Muscle of back (tissue), 11 donors: ENCODE results near the gene ACOT7. TPM values are rescaled to one million over a fixed set of nuclear protein-coding genes. Genes with fewer than 3 reads are reported as not detected.
"Not testable (repeated sequence)": the region's sequence is repeated elsewhere in the genome, so short reads cannot be mapped to it uniquely, and the experiment has no call there.

ENCODE experiments used
- DNase-seq, 3 donors: peaks; one replicate each; pipeline versions ENCODE4 v3.0.0 to v3.0.0-alpha.2; 2013
- polyA plus RNA-seq, 10 donors: library from polyadenylated mRNA; unstranded; fragments of 120-200 nt; gene quantifications; one replicate each; pipeline ENCODE4 v1.2.1, GENCODE V29; 2013; ENCODE audit not compliant: insufficient read length in 10 of 10

The ACOT7 gene
- polyA plus RNA-seq, 10 donors, result 14.1 to 25.9 (median 17.0) TPM

DNA sequence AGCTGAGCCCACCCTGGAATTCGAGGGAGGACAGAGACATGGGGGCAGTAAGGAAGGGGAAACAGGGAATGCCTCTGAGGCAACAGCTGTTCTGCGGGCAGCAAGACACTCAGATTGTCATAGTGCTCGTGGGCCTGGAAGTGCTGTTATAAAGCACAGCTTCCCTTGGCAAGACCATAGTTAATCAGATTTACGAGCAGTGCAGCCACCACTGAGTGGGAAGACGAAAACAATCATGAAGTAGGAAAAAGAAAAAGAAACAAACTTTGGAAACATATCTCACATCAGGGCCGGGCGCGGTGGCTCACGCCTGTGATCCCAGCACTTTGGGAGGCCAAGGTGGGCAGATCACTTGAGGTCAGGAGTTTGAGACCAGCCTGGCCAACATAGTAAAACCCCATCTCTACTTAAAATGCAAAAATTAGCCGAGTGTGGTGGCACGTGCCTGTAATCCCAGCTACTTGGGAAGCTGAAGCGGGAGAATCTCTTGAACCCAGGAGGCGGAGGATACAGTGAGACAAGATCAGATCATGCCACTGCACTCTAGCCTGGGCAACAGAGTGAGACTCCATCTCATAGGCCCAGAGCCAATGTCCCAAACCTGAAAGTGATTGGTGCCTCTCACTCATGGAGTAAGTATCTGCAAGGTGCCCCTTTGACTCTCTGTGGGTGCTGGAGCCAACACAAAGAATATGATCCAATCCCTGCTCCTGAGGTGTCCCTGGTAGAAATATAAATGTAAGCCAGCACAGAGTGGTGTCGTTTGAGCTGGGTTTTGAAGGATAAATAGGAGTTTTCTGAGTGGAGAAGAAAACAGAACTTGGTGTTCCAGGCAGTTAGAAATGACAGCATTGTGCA, 77.1 kb downstream of the ACOT7 start:
- no peak for DNase-seq

DNA sequence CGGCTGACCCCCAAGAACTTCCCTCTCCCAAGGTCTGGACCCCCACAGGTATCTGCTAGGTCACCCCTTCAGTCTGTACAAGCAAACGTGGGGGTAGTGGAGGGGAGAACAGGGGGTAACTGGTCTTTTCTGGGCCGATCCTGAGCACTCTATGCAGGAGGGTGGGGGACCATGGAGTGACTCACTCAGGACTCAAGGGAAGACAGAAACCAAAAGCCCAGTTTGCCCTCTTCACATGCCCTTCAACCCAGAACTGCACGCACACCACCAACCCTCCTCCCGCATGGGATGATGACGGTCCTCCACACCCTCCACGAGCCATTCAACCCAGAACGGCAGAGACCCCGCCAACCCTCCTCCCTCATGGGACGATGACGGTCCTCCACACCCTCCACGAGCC, 79.1 kb downstream of the ACOT7 start:
- no peak for DNase-seq

DNA sequence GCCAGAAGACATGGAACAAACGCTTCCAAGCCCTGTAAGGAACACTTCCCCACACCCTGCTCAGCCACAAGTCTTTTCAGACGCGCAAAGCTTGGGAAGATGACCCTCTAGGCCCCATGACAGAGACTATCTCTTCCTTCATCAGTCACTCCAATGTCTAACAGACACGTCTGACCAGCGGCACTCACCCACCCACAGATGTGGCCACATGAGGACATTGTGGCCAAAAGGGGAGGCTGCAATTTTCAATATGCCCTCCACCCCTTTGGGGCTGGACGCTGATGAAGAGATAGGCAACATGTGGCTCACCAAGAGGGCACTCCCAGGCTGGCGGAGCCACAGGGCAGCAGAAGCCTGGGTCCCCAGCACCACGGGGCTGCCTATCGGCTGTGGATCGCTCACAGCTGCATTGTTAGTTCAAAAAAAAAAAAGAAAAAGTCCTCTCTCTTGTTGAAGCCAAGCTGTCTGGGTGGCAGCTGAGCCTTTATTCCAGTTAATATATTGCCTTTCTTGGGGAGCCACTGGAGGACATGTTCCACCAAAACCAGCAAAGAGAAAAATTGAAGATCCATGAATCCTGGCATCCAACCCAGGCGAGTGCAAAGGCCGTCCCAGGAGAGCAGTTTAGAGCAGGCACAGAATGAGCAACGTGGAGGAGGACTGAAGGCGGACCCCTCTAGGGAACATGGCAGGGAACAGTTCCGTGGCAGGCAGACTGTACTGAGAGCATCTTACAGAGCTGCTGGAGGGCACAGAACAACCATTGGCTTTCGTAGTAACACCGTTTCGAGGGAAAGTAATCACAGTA, 80.0 kb downstream of the ACOT7 start:
- no peak for DNase-seq

DNA sequence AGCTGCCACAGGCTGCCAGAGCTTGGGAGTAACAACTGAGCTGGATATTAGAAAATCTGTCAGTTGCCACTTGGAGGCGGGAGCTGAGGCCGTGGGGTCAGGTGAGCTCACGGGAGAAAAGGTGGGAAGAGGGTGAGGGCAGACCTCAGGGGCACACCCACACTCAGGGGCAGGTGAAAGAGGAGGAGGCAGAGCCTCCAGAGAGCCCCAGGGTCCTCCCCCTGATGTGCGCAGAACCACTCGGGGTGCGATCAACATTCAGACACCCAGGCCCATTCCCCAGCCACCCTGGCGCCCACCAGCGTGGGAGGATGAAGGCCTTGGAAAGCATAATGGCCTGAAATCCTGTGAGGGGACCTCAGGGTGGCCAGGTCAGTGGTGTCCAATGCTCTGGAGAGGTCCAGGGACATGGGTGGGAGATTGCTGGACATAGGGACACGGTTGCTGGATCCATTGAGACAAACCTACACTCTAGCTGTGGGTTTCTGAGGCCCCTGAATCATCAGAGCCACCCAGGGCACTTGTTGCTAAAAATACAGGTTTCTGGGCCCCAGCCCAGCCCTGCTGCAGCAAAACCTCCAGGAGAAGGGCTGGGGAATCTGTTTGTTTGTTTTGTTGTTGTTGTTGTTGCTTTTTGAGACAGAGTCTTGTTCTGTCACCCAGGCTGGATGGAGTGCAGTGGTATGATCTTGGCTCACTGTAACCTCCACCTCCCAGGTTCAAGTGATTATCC, 83.3 kb downstream of the ACOT7 start:
- no peak for DNase-seq

DNA sequence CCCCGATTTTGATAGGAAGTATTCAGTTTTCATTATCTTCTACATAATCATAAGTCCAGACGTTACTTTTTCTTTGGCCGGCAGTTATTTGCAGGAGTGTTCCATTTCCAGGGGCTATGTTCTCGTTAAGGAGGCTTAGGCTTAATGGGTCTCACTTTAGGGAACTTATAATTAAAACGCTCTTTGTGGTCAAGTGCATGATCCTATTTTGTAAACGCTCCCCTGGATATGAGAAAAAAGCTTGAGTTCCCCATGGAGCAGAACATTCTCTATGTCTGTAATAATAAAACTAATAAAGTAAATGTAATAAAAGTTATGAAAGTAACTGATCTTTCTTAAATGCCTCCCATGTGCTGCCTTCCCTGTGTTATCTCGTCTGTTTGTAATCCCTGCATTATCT, 84.0 kb downstream of the ACOT7 start:
- no peak for DNase-seq

DNA sequence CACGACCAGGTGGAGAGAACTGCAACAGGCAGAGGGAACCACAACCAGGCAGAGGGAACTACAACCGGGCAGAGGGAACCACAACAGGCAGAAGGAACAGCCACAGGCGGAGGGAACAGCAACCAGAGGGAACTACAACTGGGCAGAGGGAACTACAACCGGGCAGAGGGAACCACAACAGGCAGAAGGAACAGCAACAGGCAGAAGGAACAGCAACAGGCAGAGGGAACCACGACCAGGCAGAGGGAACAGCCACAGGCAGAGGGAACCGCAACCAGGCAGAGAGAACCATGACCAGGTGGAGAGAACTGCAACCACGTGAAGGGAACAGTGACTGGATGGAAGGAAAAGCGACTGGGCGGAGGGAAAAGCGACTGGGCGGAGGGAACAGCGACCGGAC, 85.1 kb downstream of the ACOT7 start:
- no peak for DNase-seq

DNA sequence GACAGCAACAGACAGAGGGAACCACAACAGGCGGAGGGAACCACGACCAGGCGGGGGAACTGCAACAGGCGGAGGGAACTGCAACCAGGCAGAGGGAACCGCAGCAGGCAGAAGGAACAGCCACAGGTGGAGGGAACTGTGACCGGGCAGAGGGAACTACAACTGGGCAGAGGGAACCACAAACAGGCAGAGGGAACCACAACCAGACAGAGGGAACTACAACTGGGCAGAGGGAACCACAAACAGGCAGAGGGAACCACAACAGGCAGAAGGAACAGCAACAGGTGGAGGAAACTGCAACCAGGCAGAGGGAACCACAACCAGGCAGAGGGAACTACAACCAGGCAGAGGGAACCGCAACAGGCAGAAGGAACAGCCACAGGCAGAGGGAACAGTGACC, 85.9 kb downstream of the ACOT7 start:
- not testable (repeated sequence) for DNase-seq

DNA sequence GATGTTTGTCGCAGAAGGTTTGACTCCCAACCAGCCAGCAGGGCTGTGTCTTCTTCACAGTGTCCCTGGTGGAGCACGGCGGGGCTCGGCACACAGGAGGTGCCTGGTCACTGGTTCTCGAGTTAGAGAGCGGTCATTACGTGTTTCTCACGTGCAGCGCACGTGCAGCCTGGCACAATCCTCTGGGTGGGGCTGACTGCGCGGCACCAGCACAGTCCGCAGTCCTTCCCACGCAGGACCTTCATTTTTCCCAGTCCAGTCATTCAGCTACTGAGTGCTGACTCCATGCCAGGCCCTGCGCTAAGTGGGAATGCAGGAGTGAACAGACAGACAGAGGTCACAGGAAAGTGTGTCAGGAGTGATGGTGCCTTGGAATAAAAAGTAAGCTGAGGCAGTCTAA, 86.5 kb downstream of the ACOT7 start:
- DNase-seq, result no peak

DNA sequence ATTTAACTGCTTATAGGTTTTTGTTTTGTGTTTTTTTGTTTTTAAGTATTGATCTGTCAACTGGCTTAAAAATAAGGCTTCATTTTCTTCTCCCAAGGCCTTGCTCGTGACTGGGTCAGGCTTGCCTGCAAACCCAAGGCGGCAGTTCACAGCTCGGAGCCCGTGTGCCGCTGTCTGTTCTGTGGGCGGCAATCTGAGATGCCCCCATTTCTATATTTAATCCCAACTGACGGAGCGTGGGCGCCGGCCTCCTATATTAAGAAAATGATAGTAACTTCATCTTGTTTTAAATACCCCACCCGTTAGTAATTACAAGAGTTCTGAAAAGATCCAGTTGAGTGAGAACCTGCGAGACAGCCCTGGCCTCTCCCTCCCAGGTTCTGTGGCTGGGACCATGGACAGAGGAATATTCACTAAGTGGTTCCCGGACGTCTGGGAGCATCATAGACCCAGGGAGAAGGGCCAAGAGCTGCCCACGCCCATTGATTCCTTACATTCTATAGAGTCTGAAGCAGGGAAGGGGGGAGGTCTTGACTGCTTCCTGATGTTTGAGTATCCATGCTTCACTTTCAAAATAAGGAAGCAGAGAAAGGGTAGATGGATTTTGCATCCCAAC, 90.1 kb downstream of the ACOT7 start:
- no peak for DNase-seq

DNA sequence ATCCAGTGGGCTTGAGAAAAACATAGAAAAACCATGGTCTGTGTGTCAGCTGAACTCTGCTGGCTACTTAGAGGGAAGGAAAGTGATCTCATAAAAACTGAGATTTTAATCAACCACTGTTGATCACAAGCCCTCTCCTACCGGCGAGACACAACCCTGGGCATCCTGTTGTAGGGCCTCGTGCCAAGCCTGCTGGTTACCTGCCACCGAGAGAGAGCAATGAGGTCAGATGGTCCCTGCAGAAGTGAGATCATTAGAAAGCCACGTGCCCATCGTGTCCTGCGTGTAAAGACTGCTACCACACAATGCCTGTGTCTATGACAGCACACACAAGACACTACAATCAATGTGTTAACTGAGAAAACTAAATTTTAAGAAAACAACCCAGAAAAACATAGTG, 91.0 kb downstream of the ACOT7 start:
- no peak for DNase-seq

DNA sequence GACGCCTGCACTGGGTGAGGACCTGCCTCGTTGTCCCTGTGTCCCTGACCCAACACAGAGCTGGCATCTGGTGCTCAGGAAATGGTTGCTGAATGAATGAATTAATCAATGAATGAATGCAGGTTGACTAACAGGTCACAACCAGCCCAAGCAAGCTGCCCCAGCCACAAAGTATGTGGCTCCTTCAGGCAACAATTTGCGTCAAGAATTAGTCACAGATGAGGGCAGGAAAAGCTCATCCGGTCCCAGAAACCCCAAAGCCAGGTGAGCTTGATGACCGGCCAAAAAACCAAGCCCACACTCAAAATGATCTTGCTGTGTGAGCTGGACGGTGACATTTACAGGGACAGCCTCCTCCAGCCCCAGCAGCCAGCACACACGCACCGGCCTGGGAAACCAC, 92.0 kb downstream of the ACOT7 start:
- DNase-seq, result no peak

DNA sequence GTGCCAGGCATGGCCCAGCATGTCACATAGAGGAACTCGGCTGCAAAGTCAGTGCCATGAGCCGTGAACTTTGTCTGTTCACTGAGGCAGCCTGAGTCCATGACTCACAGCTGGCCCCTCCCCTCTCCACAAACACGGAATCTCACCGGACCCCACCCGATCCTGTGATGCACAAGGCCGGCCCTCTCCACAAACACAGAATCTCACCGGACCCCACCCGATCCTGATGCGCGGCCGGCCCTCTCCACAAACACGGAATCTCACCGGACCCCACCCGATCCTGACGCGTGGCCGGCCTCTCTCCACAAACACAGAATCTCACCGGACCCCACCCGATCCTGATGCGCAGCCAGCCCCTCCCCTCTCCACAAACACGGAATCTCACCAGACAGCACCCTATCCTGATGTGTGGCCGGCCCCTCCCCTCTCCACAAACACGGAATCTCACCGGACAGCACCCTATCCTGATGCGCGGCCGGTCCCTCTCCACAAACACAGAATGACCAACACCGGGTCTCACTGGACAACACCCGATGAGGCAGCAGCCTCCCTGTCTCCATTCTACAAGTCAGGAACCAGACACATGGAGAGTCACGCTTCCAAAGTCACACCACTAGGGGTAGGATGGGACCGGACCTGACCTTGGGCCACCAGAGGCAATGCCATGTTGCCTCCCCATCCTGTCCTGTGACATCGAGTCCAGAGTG, 93.1 kb downstream of the ACOT7 start:
- no peak for DNase-seq

DNA sequence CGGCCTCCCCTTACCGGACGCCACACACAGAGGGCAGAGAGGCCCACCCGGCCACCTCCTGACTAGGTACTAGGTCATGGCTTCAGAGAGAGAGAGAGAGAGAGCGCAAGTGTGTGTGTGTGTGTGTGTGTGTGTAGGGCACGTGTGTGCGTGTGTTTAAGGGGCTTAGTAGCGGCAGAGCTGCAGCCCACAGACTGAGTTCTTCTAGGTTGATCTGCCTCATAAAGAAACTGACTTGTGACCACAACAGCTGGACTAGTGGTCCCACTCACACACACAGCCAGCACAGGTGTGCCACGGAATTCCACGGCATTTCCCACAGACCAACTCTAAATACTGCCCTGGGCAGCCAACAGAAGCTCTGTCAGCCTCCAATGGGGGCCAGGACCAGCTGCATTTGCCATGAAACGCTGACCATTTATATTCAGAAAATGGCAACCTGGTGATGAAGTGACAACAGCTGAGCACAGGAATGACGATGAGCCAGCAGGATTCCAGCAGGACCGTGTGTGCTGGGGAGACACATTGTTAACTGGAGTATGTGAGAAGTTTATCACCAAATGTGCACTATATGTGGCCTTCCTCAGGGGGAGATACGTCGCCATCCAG, 93.9 kb downstream of the ACOT7 start:
- no peak for DNase-seq

DNA sequence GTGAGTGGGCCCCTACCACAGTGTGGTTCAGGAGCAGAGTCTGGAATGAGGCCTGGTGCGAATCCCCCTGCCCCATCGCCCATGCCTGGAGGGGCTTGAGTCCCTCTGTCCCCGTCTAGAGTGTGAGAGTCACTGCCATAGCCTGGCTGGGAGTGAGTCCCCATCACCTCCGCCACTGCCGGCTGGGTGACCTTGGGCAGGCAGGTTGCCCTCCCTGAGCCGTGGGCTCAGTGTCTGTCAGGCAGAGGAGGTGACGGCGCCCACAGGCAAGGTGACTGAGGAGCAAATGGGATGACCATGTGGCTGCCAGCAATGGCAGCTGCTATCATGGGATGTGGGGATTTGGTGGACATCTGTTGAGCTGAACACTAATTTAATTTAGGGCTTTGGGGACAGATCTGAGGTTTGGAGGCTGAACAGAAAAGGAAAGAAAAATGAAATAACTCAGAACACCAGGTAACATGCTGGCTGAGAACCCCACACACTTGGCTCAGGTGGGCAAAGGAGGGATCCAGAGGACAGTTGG, 94.6 kb downstream of the ACOT7 start:
- DNase-seq, result no peak

DNA sequence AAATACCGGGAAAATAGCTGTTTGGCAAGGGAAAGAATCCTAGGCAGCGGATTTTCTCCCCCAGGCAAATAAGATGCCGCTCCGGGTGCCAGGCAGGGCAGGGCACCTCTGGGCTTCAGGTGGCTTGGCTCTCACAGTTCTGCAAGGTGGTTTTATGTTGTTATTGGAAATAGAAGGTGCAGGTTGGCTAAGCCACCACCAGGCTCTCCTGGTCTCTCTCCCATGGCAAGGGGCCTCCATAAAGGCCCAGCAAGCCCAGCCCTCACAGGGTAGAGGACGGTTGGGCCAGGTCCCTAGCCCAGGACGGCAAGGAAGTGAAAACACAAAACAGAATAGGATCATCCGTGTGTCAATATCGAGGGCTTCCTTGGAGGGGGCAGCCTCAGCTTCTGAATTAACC, 95.0 kb downstream of the ACOT7 start:
- no peak for DNase-seq

DNA sequence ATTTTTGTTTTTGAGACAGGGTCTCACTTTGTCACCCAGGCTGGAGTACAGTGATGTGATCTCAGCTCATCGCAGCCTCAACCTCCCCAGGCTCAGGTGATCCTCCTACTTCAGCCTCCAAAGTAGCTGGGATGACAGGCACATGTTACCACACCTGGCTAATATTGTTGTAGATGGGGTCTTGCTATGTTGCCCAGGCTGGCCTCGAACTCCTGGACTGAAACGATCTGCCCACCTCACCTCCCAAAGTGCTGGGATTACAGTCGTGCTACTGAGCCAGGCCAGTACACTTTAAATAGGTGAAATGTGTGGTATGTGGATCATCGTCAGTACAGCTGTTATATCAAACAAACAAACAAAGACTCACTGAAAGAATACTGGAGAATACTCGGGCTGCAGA, 97.7 kb downstream of the ACOT7 start:
- DNase-seq, result no peak

DNA sequence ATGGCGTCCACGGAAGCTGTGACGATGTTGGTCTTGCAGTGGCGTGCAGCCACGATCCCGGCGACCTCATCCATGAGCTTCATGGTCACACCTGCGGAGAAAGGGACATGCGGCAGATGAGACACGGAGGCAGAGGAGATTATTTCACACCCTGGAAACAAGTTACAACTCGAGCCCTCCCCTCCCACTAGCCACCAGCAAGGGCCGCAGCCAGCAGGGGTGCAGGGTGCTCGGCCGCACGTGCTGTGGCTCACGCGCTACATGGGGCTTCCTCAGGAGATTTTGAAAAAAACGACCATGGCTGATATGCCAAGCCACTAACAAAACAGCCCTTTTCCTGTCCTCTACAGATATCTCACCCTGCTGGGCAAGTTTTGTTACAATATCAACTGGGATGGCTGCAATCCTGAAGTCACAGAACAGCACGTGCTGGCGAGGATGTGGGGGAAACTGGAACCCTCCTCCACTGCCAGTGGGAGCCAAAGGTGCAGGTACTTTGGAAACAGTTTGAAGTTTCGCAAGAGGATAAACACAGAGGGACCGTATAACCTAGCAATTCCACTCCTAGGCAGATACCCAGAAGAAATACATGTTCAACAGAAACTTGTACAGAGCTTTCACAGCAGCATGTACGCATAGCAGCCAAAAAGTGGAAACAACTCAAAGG, 98.5 kb downstream of the ACOT7 start:
- no peak for DNase-seq

DNA sequence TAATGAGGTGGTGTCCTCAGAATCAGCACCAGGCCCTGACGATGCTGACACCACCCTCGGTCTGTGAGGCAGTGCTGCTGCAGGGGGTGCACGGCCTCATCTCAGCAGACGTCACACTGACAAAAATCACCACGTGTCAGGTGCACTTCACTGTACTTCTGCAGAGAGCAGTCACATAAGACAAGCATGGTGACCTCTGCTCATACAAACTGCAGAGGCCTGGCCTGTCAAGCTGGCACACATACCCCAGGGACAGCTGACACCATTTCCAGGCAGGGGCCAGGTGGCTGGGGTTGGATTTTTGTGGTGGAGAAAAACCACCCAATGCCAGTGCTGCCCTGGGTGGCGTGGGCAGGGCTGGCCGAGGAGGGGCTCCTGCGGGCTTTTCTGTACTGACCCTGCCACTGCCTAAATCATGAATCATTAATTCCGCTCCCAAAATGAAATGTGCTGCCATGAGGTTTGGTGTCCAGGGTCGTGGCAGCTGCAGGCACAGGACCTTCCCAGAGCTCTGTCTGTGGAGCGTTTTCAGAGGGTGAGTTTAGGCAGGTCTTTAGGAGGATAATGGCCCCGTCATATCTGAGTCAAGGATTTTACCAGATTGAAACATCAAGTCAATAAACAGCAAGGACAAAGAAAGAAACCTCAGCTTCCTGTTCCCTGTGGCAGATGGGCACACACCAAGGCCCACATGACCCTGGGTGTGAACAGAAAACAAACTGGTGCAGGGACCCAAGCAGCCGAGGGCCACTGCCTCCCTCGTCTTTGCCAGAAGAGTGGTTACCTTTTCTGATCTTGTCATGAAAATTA, 99.3 kb downstream of the ACOT7 start:
- peak in 1 of 3 donors; percentile 45 for DNase-seq

DNA sequence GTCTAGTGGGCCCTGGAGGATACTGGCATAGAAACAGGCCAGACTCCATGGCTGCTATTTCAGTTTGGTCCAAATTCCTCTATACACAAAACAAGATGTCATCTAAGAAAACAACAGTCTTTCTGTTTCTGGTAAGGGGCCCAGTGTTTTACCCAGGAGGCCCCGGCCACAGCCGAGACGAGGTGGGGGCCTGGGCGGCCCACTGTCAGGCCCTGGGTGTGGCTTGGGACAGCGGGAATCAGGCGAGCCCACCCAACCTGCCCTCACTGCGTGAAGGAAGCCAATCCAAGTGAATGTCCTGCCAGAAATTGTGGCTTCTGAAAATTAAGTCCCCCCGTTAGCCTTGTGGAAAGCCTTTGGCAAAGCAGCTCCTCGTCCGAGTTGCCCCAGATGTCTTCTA, 101.5 kb downstream of the ACOT7 start:
- DNase-seq, result peak in 1 of 3 donors; percentile 75
